Activated CD4-positive, CD25-positive, alpha-beta regulatory T cell treated with anti-CD3 and anti-CD28 coated beads, Interleukin-2, amount 50 U/mL, for 24 hours (primary cell): Measurements from ENCODE around the gene CYSRT1.
"Not testable (repeated sequence)": the region's sequence is repeated elsewhere in the genome, so short reads cannot be mapped to it uniquely, and the experiment has no call there.

Source experiments
- ATAC-seq, 2 donors: fragments of 150-1000 bp; cut with Tn5 transposase; one replicate each; pipeline ENCODE4 v1.10.0; 2021; ENCODE audit warnings: mild to moderate bottlenecking in 1 of 2, moderate library complexity in 1 of 2

CYSRT1 gene

GRCh38 chr9:137253717-137254623, 29.0 kb downstream of the CYSRT1 start:
- ATAC-seq, result no peak

DNA sequence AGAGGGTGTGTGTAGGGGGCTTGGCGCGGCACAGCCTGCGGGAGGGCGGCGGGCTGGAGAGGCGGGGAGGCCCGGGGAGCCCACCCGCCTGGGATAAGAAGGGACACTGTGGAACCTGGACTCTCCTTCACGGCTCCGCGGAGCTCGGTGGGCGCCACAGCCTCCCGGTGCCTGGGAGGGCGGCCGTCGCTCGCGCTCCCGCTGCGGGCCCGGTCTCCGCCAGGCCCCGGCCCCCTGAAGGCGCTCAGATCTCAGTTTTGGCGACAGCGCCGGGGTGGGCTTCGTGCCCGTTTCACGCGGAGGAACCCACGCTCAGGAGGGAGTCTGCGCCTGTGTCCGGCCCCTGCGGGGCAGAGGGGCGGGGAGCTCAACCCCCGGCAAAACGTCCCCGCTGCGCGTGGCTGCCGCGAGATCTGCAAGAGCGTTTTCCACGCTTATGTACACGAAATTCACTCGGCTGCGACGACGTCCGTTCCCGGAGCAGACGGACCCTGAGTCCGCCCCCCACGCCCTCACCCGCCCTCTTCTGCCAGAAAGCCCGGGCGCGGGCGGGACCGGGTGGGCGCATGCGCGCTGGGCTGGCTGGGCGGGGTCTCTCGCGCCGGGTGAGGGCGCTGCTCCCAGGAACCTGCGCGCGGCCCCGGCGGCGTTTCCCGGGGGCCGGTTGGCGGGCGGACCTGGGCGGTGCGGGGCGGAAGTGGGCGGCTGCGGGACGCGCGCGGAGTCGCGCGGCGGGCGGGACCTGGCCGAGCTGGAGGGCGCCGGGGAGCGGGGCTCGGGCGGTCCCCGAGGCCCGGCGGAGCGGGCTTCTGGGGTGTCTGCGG, 29.9 kb downstream of the CYSRT1 start, which contains the start of gene NELFB:
Gene NELFB, plus strand, starts transcription at position 704 of the 824 bp plus-strand sequence.
- ATAC-seq, result peak; percentile 93 to 94

DNA sequence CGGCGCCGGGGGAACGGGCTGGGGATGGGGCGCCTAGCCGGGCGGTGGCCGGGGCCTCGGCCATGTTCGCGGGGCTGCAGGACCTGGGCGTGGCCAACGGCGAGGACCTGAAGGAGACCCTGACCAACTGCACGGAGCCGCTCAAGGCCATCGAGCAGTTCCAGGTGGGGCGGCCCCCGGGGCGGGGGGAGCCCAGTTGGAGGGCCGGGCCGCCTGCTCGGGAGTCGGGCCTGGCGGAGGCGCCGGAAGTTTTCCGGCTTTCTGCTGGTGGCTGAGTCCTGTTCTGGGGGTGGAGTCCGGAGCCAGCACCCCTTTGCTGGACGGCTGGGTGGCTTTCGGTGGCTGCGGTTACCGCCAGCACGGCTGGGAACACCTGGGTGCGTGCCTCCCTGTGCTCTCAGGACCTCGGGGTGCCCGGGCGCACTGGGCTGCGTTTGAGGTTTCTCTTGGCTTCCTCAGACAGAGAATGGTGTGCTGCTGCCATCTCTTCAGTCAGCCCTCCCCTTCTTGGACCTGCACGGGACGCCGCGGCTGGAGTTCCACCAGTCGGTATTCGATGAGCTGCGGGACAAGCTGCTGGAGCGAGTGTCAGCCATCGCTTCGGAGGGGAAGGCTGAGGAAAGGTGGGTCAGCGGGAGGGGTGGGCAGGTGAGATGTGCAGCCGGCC, 30.6 kb downstream of the CYSRT1 start:
- ATAC-seq, result peak; percentile 35 to 44

DNA sequence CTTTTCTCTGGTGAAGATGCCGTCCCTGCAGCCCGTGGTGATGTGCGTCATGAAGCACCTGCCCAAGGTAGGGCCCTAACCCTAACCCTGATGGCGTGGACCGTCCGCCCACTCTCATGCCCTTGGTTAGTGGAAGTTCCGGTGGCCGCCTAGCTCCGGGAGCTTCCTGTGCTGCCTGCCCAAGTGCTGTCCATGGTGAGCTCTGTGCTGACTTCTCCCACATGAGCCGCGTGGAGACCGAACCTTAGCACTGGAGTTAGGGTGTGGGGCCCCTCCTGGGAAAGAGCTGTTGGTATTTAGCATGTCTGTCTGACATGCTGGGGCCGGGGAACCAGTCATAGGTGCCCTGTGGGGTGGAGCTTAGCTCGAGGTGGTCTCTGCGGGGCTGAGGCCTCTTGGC, 31.4 kb downstream of the CYSRT1 start:
- no peak for ATAC-seq

GRCh38 chr9:137256856-137257255, 31.9 kb downstream of the CYSRT1 start:
- no peak for ATAC-seq

GRCh38 chr9:137262173-137262908, 37.4 kb downstream of the CYSRT1 start:
- not testable (repeated sequence) for ATAC-seq

DNA sequence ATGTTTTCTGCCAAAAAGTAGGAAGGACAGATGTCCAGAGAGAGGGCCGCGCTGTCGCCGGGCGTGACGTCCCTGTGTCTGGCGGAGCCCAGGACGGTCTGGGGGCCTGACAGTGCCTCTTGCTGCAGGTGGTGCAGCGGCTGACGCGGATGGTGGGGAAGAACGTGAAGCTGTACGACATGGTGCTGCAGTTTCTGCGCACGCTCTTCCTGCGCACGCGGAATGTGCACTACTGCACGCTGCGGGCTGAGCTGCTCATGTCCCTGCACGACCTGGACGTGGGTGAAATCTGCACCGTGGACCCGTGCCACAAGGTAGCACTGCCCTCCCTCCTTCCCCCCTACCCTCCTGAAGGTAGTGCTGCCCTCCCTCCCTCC, 37.9 kb downstream of the CYSRT1 start:
- ATAC-seq, result no peak

DNA sequence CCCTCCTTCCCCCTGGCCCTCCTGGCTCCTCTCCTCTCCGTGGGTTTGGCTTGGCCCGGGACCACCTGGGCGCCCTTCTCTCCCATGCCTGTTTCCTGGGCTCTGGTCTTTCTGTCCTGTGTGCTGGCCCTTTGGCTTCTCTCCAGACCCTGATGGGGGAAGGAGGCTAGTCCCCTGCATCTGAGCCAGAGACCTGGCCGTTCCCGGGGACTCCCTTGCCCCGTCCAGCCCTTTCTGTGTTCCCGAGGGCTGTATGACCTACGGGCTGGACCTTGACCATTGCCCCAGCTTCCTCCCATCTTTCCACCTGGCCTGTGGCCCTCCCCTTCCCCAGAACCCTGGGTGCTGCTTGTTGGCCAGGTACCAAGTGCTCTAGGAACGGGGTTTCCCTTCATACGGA, 38.5 kb downstream of the CYSRT1 start:
- no peak for ATAC-seq

GRCh38 chr9:137264067-137264466, 39.1 kb downstream of the CYSRT1 start:
- ATAC-seq, result no peak

- ATAC-seq, result no peak
Observed at GRCh38 chr9:137265496-137266161, 40.7 kb downstream of the CYSRT1 start.

- ATAC-seq, result no peak
Observed at GRCh38 chr9:137266162-137266527, 41.2 kb downstream of the CYSRT1 start.

GRCh38 chr9:137266585-137267453, 41.8 kb downstream of the CYSRT1 start:
- no peak for ATAC-seq

DNA sequence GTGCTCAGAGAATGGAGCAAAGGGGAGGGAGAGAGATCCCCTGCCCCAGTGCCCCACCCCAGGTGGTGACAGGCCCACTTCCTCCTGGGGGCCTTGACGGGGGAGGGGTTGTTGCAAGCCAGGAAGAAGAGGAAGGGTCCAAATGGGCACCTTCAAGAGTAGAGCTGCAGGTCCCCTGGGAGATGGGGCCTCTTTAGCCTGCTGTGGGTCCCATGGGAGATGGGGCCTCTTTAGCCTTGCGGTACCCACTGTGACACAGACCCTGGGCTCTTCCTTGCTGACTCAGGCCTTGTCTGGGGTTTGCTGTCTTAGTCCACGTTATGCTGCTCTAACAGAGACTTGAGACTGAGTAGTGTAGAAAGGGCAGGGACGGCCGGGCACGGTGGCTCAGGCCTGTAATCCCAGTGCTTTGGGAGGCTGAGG, 43.0 kb downstream of the CYSRT1 start:
- peak; percentile 44 to 48 for ATAC-seq

DNA sequence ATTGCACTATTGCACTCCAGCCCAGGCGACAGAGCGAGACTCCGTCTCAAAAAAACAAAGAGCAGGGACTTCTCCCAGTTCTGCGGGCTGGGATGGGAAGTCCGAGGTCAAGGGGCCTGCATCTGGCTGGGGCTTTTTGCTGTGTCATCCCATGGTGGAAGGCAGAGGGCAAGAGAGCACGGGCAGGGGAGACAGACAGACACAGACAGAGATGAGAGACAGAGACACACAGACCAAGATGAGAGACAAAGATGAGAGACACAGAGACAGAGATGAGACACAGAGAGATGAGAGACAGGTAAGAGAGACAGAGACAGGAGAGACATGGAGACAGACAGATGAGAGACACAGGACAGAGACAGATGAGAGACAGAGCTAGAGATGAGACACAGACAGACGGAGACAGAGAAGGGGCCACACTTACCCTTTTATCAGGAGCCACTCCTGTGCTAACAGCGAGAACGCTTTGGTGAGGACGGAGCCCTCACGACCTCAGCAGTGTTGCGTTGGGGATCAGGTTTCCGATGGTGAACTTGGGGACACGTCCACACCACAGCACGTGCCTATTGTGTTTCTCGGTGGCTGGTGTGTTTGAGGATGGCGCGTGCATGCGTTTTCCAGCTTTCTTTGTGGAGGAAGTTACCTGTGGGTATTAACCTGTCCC, 43.7 kb downstream of the CYSRT1 start:
- no peak for ATAC-seq

DNA sequence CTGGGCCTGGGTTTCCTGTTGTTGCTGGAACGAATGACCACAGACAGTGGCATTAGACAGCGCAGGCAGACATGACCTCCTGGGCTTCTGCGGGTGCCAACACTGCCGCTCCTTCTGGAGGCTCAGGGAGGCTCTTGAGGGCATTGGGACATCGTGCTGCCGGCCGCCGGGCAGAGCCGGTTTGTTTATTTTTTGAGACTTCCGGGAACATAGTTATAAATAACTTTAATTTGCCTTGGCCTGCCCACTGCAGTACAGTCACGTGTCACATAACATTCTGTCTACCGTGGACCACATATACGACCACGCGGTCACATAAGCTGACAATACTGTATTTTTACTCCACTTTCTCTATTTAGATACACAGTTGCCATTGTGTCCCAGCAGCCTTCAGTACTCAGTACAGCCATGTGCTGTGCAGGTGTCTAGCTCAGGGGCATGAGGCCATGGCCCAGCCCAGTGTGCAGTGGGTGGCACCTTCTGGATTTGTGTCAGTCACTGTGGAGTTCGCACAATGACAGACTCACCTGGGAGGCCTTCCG, 44.3 kb downstream of the CYSRT1 start:
- ATAC-seq, result no peak

- ATAC-seq, result no peak
Observed at GRCh38 chr9:137270929-137271695, 46.1 kb downstream of the CYSRT1 start.

DNA sequence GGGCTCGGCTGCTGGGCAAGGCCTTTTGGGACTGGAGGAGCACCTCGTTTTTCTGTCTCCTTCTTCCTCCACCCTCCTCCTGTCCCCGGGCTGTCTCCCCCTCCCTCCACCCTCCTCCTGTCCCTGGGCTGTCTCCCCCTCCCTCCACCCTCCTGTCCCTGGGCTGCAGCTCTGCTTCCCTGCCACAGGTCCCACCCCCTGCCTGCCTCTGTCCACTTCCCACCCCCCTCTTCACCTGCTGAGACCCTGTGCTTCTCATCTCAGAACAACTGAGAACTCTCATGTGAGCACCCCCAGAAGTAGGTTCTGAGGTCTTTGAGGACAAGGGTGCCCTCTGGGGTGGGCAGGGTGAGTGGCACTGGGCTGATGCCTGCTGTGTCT, 46.7 kb downstream of the CYSRT1 start:
- no peak for ATAC-seq

GRCh38 chr9:137272241-137273094, 47.5 kb downstream of the CYSRT1 start:
- ATAC-seq, result no peak
